ENCODE data around the gene SNX22.

Gene SNX22

GRCh38 chr15:64185146-64185911 lies 33.8 kb downstream of the SNX22 start:
- no peak for ATAC-seq
- no peak for TF ChIP-seq SNAI2 (CRISPR knock-in tag; IDR thresholded peaks at IDR 0.05)
- TF ChIP-seq, protein P1, sequence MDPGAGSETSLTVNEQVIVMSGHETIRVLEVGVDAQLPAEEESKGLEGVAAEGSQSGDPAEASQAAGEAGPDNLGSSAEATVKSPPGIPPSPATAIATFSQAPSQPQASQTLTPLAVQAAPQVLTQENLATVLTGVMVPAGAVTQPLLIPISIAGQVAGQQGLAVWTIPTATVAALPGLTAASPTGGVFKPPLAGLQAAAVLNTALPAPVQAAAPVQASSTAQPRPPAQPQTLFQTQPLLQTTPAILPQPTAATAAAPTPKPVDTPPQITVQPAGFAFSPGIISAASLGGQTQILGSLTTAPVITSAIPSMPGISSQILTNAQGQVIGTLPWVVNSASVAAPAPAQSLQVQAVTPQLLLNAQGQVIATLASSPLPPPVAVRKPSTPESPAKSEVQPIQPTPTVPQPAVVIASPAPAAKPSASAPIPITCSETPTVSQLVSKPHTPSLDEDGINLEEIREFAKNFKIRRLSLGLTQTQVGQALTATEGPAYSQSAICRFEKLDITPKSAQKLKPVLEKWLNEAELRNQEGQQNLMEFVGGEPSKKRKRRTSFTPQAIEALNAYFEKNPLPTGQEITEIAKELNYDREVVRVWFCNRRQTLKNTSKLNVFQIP (CRISPR knock-in tag; IDR thresholded peaks at IDR 0.05; ENCODE audit: borderline replicate concordance, low read depth), result no peak
- TF ChIP-seq TOX (CRISPR knock-in tag; IDR thresholded peaks at IDR 0.05; ENCODE audit: borderline replicate concordance), result no peak
- TF ChIP-seq CSDC2 (CRISPR knock-in tag; IDR thresholded peaks at IDR 0.05), result no peak
- TF ChIP-seq RARB (CRISPR knock-in tag; IDR thresholded peaks at IDR 0.05), result no peak
- TF ChIP-seq CSRNP3 (CRISPR knock-in tag; IDR thresholded peaks at IDR 0.05), result no peak
- no peak for TF ChIP-seq ARNTL (CRISPR knock-in tag; IDR thresholded peaks at IDR 0.05; ENCODE audit: borderline replicate concordance, low read depth)
- no peak for TF ChIP-seq BACH2 (CRISPR knock-in tag; IDR thresholded peaks at IDR 0.05; ENCODE audit: borderline replicate concordance)
- TF ChIP-seq, protein P2, sequence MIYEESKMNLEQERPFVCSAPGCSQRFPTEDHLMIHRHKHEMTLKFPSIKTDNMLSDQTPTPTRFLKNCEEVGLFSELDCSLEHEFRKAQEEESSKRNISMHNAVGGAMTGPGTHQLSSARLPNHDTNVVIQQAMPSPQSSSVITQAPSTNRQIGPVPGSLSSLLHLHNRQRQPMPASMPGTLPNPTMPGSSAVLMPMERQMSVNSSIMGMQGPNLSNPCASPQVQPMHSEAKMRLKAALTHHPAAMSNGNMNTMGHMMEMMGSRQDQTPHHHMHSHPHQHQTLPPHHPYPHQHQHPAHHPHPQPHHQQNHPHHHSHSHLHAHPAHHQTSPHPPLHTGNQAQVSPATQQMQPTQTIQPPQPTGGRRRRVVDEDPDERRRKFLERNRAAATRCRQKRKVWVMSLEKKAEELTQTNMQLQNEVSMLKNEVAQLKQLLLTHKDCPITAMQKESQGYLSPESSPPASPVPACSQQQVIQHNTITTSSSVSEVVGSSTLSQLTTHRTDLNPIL (CRISPR knock-in tag; IDR thresholded peaks at IDR 0.05; ENCODE audit: low read depth), result no peak
- no peak for TF ChIP-seq ZC3H10 (CRISPR knock-in tag; IDR thresholded peaks at IDR 0.05)
- TF ChIP-seq GLIS3 (CRISPR knock-in tag; IDR thresholded peaks at IDR 0.05), result no peak
- TF ChIP-seq, protein P3, sequence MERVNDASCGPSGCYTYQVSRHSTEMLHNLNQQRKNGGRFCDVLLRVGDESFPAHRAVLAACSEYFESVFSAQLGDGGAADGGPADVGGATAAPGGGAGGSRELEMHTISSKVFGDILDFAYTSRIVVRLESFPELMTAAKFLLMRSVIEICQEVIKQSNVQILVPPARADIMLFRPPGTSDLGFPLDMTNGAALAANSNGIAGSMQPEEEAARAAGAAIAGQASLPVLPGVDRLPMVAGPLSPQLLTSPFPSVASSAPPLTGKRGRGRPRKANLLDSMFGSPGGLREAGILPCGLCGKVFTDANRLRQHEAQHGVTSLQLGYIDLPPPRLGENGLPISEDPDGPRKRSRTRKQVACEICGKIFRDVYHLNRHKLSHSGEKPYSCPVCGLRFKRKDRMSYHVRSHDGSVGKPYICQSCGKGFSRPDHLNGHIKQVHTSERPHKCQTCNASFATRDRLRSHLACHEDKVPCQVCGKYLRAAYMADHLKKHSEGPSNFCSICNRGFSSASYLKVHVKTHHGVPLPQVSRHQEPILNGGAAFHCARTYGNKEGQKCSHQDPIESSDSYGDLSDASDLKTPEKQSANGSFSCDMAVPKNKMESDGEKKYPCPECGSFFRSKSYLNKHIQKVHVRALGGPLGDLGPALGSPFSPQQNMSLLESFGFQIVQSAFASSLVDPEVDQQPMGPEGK (CRISPR knock-in tag; IDR thresholded peaks at IDR 0.05; ENCODE audit: borderline replicate concordance), result no peak
- no peak for TF ChIP-seq ZNF70 (CRISPR knock-in tag; IDR thresholded peaks at IDR 0.05)
- TF ChIP-seq PPARA (CRISPR knock-in tag; IDR thresholded peaks at IDR 0.05; ENCODE audit: borderline replicate concordance), result no peak
- no peak for TF ChIP-seq ZFP30 (CRISPR knock-in tag; IDR thresholded peaks at IDR 0.05)
- no peak for TF ChIP-seq ZNF8 (CRISPR knock-in tag; IDR thresholded peaks at IDR 0.05)
- no peak for TF ChIP-seq ZFP3 (CRISPR knock-in tag; IDR thresholded peaks at IDR 0.05)

DNA sequence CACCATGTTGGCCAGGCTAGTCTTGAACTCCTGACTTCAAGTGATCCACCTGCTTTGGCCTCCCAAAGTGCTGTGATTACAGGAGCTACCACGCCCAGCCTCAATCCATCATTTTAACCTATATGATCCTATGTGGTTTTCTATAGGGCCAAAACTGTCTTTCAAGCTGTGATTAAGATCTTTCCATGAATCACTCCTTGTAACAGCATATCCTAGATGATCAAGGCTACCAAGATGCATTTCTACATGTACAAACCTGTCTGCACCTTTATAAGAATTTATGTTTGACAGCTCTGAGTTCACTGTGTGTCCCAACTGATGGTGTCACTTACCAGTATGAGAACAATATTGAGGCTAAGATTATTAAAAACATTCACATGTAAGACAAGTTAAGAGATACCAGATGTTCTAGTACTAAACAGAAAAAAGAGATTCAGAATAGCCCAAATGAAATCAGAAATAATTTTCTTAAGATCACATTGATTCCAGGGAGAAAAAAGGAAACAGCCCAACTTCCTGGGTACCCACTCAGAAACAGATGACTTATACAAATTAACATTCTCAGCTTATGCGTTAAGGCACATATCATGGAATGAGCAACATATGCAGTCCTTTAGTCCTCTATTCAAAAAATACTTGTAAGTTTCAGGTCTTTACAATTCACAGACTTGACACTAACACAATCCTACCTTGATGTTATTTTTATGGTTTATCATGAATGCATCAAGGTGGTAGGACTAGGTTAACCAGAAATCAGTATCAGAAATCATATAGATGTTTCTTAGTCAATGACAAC lies 36.1 kb downstream of the SNX22 start:
- ATAC-seq, result peak; percentile 79
- TF ChIP-seq TCF4 (CRISPR knock-in tag; IDR thresholded peaks at IDR 0.05; ENCODE audit: borderline replicate concordance) (0 out of 2 replicates have a peak, but pooled peaks have one; percentile 14), ISL1 (CRISPR knock-in tag; IDR thresholded peaks at IDR 0.05) (no peak)

DNA sequence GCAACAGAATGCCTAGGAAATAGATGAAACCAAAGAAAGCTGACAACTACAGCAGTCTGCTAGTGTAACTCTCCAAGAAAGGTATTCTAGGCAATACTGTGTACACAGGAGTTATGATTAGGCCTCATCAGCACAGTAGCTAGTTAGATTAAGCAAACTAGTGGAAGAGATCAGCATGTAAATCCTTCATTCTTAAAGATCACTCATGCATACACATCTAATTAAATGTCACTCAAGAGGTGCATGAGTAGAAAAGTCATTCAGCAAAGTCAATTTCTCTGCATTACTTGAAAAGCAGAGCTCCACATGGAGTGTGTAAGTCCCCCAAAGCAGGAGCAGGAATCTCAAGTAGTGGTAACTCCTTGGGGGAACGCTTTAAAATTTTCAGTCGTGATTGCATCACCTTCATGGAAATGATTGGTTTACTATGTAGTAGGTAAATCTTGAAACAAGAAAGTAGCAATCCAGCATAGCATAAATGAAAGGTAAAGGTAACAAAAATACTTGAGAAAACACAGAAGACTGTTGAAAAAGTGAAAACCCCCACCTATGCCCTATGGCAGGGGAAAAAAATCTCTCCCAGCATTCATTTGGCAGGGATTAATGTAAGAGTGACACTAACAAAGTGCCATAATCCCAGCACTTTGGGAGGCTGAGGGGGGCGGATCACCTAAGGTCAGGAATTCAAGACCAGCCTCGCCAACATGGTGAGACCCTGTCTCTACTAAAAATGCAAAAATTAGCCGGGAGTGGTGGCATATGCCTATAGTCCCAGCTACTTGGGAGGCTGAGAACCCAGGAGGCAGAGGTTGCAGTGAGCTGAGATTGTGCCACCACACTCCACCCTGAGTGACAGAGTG lies 40.7 kb downstream of the SNX22 start:
- no peak for ATAC-seq
- TF ChIP-seq ZNF70 (CRISPR knock-in tag; IDR thresholded peaks at IDR 0.05) (no peak), ZNF565 (CRISPR knock-in tag; conservative IDR thresholded peaks at IDR 0.05; ENCODE audit: low read depth) (no peak), GLIS3 (CRISPR knock-in tag; IDR thresholded peaks at IDR 0.05) (no peak), TOX (CRISPR knock-in tag; IDR thresholded peaks at IDR 0.05; ENCODE audit: borderline replicate concordance) (no peak), CSDC2 (CRISPR knock-in tag; IDR thresholded peaks at IDR 0.05) (no peak), ZC3H10 (CRISPR knock-in tag; IDR thresholded peaks at IDR 0.05) (no peak), TSHZ2 (CRISPR knock-in tag; IDR thresholded peaks at IDR 0.05) (no peak), RARB (CRISPR knock-in tag; IDR thresholded peaks at IDR 0.05) (no peak), ZFP3 (CRISPR knock-in tag; IDR thresholded peaks at IDR 0.05) (no peak), OSR1 (CRISPR knock-in tag; IDR thresholded peaks at IDR 0.05) (no peak), ISL1 (CRISPR knock-in tag; IDR thresholded peaks at IDR 0.05) (no peak), SNAI2 (CRISPR knock-in tag; IDR thresholded peaks at IDR 0.05) (no peak), ZNF8 (CRISPR knock-in tag; IDR thresholded peaks at IDR 0.05) (no peak)
- TF ChIP-seq, protein P3 (CRISPR knock-in tag; IDR thresholded peaks at IDR 0.05; ENCODE audit: borderline replicate concordance), result no peak
